ENCODE data around the gene LRRFIP1.
"Not testable (repeated sequence)": the region's sequence is repeated elsewhere in the genome, so short reads cannot be mapped to it uniquely, and the experiment has no call there.

LRRFIP1 gene

GRCh38 chr2:237732070-237732469 lies 104.7 kb downstream of the LRRFIP1 start:
- no peak for DNase-seq

- no peak for DNase-seq
These were observed 105.5 kb downstream of the LRRFIP1 start for GRCh38 chr2:237732790-237733381.

DNA sequence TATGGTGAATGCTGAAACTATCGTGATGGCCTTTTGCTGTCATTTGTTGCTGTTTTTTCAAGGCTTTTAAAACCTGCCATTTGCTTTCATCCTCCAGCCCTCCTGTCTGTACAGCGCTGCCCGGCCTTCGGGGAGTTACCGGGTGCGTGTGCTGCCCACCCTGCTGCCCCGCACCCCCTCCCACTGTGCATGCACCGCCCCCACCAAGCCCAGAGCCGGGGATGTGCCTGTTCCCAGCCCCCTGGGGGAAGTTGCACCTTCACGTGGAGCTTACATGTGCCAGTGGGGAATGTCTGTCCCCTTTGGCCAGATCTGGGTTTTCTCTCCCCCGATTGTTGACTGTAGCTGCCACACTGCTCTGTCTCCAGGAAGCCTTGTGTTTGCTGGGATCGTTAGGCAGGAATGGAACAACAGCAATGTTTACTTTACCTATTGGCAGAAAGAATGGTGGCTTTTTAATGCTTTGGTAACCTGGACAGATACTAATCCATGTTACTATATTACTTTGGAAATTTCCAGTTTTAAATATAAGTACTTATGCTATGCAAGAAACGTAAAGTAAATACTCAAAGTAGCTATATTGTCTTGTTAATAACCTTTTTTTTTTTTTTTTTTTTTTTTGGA lies 106.4 kb downstream of the LRRFIP1 start:
- DNase-seq: peak; percentile 21

- peak; percentile 34 for DNase-seq
These were observed 107.7 kb downstream of the LRRFIP1 start for GRCh38 chr2:237734905-237735623.

- no peak for DNase-seq
These were observed 108.4 kb downstream of the LRRFIP1 start for GRCh38 chr2:237735798-237736197.

DNA sequence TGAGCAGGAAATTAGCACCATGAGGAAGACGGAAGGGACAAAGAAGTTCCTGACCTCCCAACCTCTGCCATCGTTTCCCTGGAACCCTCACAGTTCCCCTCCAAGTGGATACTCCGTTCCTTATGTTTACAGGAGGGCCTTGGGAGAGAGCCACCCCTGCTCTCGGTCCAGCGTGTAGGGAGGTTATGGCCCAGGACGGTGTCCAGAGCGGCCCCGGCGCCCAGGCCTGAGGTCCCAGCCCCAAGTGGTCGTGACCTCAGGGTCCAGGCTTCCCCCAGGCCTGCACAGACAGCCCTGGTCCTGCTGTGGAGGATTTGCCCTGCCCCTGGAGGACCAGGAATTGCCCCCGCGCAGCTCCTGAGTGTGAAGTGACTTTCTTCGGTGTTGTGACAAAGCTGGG lies 109.4 kb downstream of the LRRFIP1 start:
- no peak for DNase-seq

DNA sequence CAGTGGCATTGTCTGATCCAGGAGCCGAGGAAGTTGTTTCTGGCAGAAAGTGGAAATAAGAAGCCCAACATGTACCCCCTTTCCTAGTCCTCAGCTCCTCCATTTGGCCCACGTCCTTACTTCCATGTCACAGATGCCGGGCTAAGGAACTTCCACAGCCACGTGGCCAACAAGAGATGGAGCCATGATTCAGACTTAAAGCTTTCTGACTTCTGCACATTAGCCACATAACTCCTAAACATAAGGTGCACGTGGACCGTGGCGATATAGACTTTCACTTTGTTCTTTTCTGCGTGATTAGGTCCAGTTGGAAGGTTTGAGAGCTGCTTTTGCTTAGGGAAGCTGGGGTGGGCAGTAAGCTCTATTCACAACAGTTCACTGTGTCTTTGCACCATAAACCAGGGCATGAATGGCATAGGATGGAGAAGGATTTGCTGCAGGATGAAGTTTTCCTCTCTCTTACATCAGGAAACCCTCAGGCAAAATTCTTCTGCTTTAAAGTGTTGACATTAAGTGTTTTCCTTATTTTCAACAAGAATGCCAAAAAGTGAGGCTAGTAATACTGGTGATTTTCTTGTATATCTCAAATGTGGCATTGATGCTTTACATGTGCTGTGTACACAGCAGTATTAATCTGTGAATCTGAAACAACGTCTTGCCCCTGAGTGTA lies 109.9 kb downstream of the LRRFIP1 start:
- DNase-seq: no peak

DNA sequence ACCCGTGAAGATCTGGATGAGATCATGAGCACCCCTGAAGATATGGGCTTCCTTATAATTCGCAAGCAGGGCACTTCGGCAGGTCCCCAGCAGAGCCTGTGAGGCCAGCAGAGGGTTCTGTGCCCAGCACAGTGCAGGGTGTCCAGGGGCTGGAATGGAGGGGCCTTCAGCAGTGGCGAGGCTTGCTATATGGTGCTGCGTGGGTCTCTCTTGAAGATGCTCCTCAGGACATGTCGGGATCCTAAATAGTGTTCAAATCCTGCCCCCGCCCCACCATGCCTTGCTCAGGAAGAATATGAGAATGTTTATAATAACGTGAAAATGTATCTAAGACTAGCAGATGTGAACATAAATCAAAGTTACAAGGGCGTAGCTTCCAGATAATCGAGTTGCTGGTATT lies 110.9 kb downstream of the LRRFIP1 start:
- DNase-seq: no peak

DNA sequence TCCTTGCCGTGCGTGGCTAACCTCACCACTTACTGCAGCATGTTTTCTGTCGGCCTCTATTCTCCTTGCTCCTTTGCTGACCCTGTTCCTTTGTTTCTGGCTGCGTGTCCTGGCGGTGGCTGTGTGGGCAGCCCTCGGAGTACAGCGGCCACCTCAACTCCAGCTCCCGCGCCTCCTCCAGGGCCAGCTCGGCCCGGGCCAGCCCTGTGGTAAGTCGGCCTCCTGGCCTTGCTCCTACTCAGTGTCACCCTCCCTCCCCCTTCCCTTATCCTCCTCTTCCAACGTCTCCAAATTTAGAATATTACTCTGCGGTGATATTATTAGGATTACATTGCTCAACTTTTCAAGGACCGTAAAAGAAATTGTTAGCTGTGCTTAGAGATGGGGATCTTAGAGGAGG lies 111.7 kb downstream of the LRRFIP1 start:
- no peak for DNase-seq

DNA sequence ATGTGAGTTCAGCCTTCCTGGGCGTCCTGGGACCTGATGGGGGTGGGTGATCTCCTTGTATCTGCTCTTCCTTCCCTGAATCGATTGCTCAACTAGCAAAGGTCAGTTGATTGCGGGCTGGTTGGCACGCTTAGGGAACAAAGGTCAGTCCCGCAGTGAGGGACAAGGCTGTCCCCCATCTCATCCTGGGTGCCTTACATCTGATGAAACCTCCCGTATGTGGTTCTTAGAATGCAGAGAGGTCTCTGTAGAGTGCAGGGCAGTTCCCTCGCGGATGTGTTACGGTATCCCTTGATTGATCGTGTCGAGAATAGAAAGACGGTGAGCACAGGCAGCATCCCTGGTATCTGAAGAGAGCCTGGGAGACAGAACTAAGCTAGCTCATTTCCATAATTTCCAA lies 114.8 kb downstream of the LRRFIP1 start:
- DNase-seq: no peak

DNA sequence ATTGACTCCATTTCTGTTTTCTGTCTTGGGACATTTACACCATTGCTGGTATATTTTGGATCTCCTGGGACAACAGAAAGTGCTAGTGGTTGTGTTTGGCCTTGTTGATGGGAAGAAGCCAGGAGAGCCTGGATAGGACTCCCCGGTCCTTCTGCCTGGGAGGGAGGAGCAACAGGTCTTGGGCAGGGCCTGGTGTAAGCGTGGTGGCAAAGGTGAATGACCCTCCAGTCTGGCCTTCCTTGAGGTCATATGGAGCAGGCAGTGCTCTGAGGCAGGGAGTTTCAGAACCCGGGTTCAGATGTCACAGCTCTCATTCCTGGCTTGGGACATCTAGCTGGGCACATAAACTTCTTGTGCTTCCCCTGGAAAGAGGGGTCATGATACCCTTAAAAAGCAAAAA lies 115.2 kb downstream of the LRRFIP1 start:
- no peak for DNase-seq

DNA sequence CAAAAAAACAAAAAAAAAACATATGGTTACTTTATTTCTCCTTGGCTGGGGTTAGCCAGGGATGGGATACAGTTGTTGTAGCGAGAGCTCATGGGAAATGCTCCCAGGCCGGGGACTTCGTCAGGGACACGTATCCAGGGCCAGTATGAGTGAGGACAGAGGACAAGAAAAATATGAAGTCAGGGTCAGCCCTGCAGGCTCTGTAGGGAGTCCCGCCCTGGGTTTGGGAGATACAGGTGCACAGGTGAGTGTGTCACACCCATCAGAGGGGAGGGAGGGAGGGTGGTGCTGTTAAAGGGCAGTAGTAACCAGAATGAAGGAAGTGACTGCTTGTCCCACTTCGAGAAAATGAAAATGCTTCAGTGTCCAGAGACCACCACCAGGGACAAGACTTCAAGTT lies 115.6 kb downstream of the LRRFIP1 start:
- DNase-seq: no peak

DNA sequence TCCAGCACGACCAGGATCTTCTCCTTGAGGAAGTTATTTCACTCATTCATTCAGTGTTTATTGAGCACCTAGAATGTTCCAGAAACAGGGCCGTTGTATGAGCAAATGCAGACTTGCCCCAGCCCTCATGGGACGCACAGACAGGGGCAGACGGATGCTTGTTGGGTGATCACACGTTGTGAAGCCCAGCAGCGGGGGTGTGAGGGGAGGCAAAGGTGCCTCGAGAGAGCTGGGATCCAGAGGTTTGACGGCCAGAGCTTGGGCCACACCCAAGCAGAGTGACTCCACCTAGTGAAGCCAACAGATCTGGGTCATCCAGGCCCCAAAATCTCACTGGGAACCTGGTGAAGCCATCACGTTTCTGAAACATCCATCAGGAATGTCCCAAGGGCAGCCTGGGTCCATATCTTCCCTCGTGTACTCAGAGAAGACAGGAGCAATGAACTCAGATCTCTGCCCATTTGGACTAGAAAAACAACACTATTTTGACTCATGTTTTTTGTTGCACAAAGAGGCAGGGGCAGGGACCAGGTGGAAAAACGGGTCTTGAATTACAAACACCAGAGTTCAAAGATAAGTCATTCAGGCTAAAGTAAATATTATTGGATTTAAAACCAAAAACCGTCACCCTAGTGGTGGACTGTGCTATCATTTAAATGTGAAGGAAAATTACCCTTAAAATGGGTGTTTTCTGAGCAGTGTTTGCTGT lies 116.3 kb downstream of the LRRFIP1 start:
- no peak for DNase-seq

- DNase-seq: no peak
These were observed 116.9 kb downstream of the LRRFIP1 start for GRCh38 chr2:237744270-237744612.

DNA sequence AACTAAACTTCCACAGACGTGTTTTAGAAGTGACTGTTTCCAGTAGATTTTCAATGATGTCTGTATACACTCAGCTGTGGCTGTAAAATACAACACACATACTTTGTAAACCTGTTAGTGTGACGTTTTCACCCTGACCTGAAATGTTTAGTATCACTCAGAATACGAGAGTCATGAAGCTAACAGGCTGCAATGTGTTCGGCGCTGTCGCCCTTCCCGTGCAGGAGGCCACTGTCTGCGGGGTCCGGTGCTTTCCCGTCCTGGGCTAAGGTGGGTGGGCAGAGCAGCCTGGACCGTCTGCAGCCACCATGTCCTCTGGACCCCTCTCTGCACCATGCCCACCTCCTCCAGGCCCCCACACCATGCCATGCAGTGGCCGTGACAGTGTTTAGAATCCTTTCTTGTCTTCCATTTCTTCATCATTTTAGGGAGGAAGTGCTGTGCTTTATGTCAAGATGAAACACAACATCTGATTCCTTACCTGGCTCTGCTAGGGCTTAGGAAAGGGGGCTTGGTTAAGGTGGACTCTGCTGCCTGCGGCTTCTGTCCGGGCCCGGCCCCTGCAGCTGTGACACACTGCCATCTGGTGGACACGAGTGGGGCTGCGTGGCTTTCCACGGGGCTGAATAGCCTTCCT lies 117.3 kb downstream of the LRRFIP1 start:
- peak; percentile 38 for DNase-seq

GRCh38 chr2:237745250-237745613 lies 117.8 kb downstream of the LRRFIP1 start:
- DNase-seq: no peak

GRCh38 chr2:237746302-237747080 lies 119.1 kb downstream of the LRRFIP1 start:
- DNase-seq: no peak

DNA sequence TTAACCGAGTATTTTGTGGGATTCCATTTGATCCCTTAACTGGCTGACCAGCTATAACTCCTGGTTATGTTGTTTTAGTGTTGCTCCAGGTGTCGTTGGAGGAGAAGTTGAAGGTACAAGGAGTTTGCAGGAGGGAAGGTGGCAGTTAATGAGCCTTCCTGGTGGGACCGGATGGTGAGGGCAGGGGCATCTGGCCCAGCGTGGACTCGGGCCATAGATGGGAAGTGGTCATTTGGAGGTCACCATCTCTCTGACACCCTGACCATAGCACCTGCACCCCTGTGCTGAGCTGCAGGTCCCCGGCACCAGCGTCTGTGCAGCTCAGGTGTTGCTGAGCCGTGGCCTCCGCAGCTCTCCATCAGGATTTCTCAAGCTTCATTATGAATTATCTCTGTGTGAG lies 119.8 kb downstream of the LRRFIP1 start:
- no peak for DNase-seq

DNA sequence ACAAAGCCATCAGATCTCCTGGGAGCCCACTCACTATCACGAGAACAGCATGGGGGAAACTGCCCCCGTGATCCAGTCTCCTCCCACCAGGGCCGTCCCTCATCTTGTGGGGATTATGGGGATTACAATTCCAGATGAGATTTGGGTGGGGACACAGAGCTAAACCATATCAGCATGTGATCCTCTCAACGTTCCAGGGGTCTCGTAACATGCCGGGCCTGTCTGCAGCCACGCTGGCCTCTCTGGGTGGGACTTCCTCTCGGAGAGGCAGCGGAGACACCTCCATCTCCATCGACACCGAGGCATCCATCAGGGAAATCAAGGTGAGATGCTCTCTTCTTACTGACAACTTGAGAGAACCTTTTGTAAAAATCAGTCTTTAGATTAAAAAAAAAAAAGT lies 121.6 kb downstream of the LRRFIP1 start:
- no peak for DNase-seq

DNA sequence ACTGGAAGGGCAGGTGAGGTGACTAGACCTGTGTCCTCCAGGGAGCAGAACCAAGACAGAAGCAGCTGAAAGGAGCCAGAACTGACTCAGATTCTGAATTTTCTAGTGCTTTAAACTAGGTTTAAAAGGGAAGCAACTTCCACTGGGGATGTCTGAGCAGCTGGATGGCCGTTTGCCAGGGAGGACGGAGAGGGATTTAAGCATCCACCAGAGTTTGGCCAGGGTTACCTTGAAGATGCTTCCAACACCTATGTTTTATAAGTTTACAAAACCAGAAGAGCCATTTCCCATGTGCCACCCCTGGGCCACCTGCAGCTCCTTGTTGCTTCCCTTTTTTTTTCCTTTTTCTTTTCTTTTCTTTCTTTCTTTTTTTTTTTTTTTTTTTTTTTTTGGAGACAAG lies 122.6 kb downstream of the LRRFIP1 start:
- DNase-seq: no peak

- DNase-seq: not testable (repeated sequence)
These were observed 123.1 kb downstream of the LRRFIP1 start for GRCh38 chr2:237750441-237750840.

DNA sequence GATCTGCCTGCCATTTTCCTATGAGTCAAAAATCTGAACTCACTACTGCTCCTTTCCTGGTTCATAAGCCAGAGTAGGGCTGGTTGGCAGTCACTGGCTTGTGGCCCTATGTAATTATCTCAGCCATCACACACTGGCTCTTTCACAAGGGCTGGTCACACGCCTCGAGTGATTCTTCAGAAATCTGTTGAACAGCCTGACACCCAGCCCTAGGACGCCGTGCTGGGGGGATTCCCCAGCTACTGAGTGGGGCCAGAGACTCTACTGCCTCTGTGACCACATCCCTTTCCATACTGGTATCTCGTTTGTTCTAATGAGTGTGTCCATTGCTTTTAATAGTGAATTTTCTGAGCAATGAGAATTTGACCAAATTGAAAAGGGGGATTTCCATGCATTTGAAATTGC lies 125.4 kb downstream of the LRRFIP1 start:
- DNase-seq: no peak

Data from DMS79 treated with DMSO at 0.1 percent for 48 hours (cell line).